Measurements from ENCODE around the gene POLR2C. TPM values are rescaled to one million over a fixed set of nuclear protein-coding genes. Genes with fewer than 3 reads are reported as not detected.

Gene POLR2C
- total and polyA plus RNA-seq, 2 of the 13 experiments (the other 11 are each of a cell fraction or from before 2014, with no cell fraction given), result 104 to 216 TPM

- no peak for TF ChIP-seq AFF4 (CRISPR knock-in tag; IDR thresholded peaks at IDR 0.05)
- TF ChIP-seq ZNF703 (CRISPR knock-in tag; IDR thresholded peaks at IDR 0.05; ENCODE audit: borderline replicate concordance), result peak; percentile 65; the same call in 1 of the 2 replicates
- TF ChIP-seq ZNF567 (CRISPR knock-in tag; IDR thresholded peaks at IDR 0.05; ENCODE audit: borderline replicate concordance), result peak; percentile 90; the same call in 1 of the 2 replicates
- no peak; the same call in 1 of the 2 replicates for TF ChIP-seq ZNF749 (CRISPR knock-in tag; IDR thresholded peaks at IDR 0.05; ENCODE audit: borderline replicate concordance)
- peak; percentile 97; the same call in 1 of the 2 replicates for TF ChIP-seq GTF3A (CRISPR knock-in tag; conservative IDR thresholded peaks at IDR 0.05)
- no peak for TF ChIP-seq JARID2 (CRISPR knock-in tag; IDR thresholded peaks at IDR 0.05; ENCODE audit: insufficient replicate concordance)
- TF ChIP-seq ZNF792 (CRISPR knock-in tag; IDR thresholded peaks at IDR 0.05), result peak; percentile 84
- TF ChIP-seq CHD2 (IDR thresholded peaks at IDR 0.05; ENCODE audit: low read depth, low read length), result peak; percentile 100
- TF ChIP-seq KAT8 (CRISPR knock-in tag; IDR thresholded peaks at IDR 0.05), result peak; percentile 97
- TF ChIP-seq ZNF496 (CRISPR knock-in tag; IDR thresholded peaks at IDR 0.05; ENCODE audit: insufficient replicate concordance), result no peak
- no peak for TF ChIP-seq ZNF24 (IDR thresholded peaks at IDR 0.05)
- peak; percentile 99 for TF ChIP-seq KAT7 (CRISPR knock-in tag; IDR thresholded peaks at IDR 0.05; ENCODE audit: borderline replicate concordance)
- peak; percentile 90; the same call in 1 of the 2 replicates for TF ChIP-seq ZNF484 (CRISPR knock-in tag; IDR thresholded peaks at IDR 0.05; ENCODE audit: borderline replicate concordance, low read depth)
- no peak for TF ChIP-seq FIP1L1 (IDR thresholded peaks at IDR 0.05; ENCODE audit: borderline replicate concordance, insufficient read depth, low read depth, low read length)
- TF ChIP-seq TCF7 (IDR thresholded peaks at IDR 0.05; ENCODE audit: low read depth), result no peak
- peak; percentile 74; the same call in 1 of the 2 replicates for TF ChIP-seq WIZ (CRISPR knock-in tag; IDR thresholded peaks at IDR 0.05)
- TF ChIP-seq ZFP1 (CRISPR knock-in tag; IDR thresholded peaks at IDR 0.05), result peak; percentile 72
- TF ChIP-seq E2F2 (CRISPR knock-in tag; IDR thresholded peaks at IDR 0.05; ENCODE audit: borderline replicate concordance), result peak; percentile 36; the same call in 1 of the 2 replicates
- no peak for TF ChIP-seq CEBPZ (IDR thresholded peaks at IDR 0.05; ENCODE audit: low read length)
- no peak for TF ChIP-seq FOXP1 (IDR thresholded peaks at IDR 0.05)
- no peak for TF ChIP-seq FOXP1 (CRISPR knock-in tag; IDR thresholded peaks at IDR 0.05)
- peak; percentile 86 for TF ChIP-seq DNMT1 (CRISPR knock-in tag; IDR thresholded peaks at IDR 0.05)
Measured at GRCh38 chr16:57447186-57447962, 15.1 kb upstream of the POLR2C start, which contains the start of the genes CIAPIN1 and COQ9 (continued).
